Vagina (tissue), 2 donors: ENCODE measurements around the gene GFI1. TPM values are rescaled to one million over a fixed set of nuclear protein-coding genes. Genes with fewer than 3 reads are reported as not detected.
"Not testable (repeated sequence)": the region's sequence is repeated elsewhere in the genome, so short reads cannot be mapped to it uniquely, and the experiment has no call there.

Experiments used
- DNase-seq, 2 donors: peaks; one replicate each; pipeline ENCODE4 v3.0.0-alpha.2; 2017; ENCODE audit errors: extremely low spot score in 2 of 2
- H3K27ac ChIP-seq: fragments of 200-600 bp; sonication (generic); one replicate; pipeline ENCODE4 v1.5.1; 2019
- H3K27me3 ChIP-seq: fragments of 200-600 bp; sonication (generic); one replicate; pipeline ENCODE4 v1.5.1; 2019
- H3K36me3 ChIP-seq, 2 donors: fragments of 200-600 bp; sonication (generic); one replicate each; pipeline ENCODE4 v1.5.1; 2017 to 2019
- H3K4me1 ChIP-seq: fragments of 200-600 bp; sonication (generic); one replicate; pipeline ENCODE4 v1.5.1; 2019
- H3K4me3 ChIP-seq, 2 donors: fragments of 200-600 bp; sonication (generic); 1 replicate in 1 of 2; 2 replicates in 1 of 2; pipeline ENCODE4 v1.5.1; 2016 to 2019
- H3K9me3 ChIP-seq: fragments of 200-600 bp; sonication (generic); one replicate; pipeline ENCODE4 v1.5.1; 2019
- CTCF ChIP-seq, 3 experiments: fragments of 450-650 bp in 2 of 3; fragments of 200-600 bp in 1 of 3; sonication (generic) in 1 of 3; IDR thresholded peaks; one replicate each; pipeline ENCODE4 v1.5.1; 2017 to 2019; ENCODE audit warnings: antibody characterized with exemption in 3 of 3, mild to moderate bottlenecking in 2 of 3, moderate library complexity in 2 of 3
- POLR2A ChIP-seq, 2 donors: fragments of 450-650 bp; IDR thresholded peaks; one replicate each; pipeline ENCODE4 v1.6.1; 2017; ENCODE audit warnings: antibody characterized with exemption in 2 of 2, mild to moderate bottlenecking in 2 of 2, moderate library complexity in 2 of 2
- POLR2AphosphoS5 ChIP-seq, 2 donors: sonication (generic); formaldehyde crosslinking; IDR thresholded peaks; one replicate each; pipeline ENCODE4 v1.9.0; 2017; ENCODE audit warnings: antibody characterized with exemption in 2 of 2, mild to moderate bottlenecking in 2 of 2, low read depth in 1 of 2; ENCODE audit not compliant: insufficient read depth in 1 of 2
- intact Hi-C: fragments of 100-400 bp; cut with DNase I; formaldehyde crosslinking; loops from one replicate; pipeline ENCODE4 v1.15.1; 2023
- total RNA-seq: library from RNA; depleted of rRNA; stranded (reverse); fragments of >200 nt; gene quantifications from one replicate; pipeline ENCODE4 v1.2.3, GENCODE V29; 2016

The GFI1 gene
- total RNA-seq, 1 donor from 2014 or later: 3.9 TPM

GRCh38 chr1:92441316-92441696 is 45.4 kb downstream of the GFI1 start:
- Histone ChIP-seq H3K4me1 (no peaks in the 10 kb centered on the region), H3K4me3 (no peak overlapping the region), H3K27ac (no peak overlapping the region), H3K9me3 (no peaks in the 10 kb centered on the region), H3K36me3 (no peaks in the 10 kb centered on the region), H3K27me3 (no peaks in the 10 kb centered on the region)
- intact Hi-C loops: no loop called here
- DNase-seq: no peak
- TF ChIP-seq POLR2AphosphoS5 (IDR thresholded peaks at IDR 0.05; ENCODE audit: insufficient read depth in 1 of 2, low read depth in 1 of 2) (no peak), POLR2A (IDR thresholded peaks at IDR 0.05) (no peak), CTCF (IDR thresholded peaks at IDR 0.05) (no peak)

DNA sequence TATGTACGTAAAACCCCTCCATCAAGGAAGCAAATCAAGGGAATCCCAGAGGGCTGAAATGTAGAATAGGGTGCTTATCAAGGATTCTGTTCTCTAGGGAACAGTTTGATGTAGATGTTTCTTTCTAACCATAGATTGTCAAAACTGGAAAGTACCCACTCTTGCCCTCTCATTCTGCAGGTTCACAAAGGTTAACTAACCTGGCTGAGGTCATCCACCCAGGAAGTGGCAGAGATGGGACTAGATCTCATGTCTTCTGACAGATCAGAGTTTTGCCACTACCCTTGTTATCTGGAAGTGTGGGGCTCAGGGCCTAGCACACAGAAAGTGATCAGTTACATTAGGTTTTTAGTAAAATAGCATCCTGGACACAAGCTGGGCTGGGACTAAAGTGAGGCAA is 47.4 kb downstream of the GFI1 start:
- no peaks in the 10 kb centered on the region for H3K4me1 ChIP-seq
- no peaks in the 10 kb centered on the region for H3K36me3 ChIP-seq
- no peaks in the 10 kb centered on the region for H3K27me3 ChIP-seq
- no peak for DNase-seq
- intact Hi-C loops: no loop called here
- no peaks in the 10 kb centered on the region for H3K9me3 ChIP-seq
- no peak overlapping the region for H3K27ac ChIP-seq
- TF ChIP-seq CTCF (IDR thresholded peaks at IDR 0.05) (no peak), POLR2A (IDR thresholded peaks at IDR 0.05) (no peak), POLR2AphosphoS5 (IDR thresholded peaks at IDR 0.05; ENCODE audit: insufficient read depth in 1 of 2, low read depth in 1 of 2) (no peak)
- H3K4me3 ChIP-seq: no peak overlapping the region

- H3K27me3 ChIP-seq, H3K4me3 ChIP-seq, H3K9me3 ChIP-seq, H3K4me1 ChIP-seq, H3K27ac ChIP-seq, H3K36me3 ChIP-seq, DNase-seq, intact Hi-C loops: not testable (repeated sequence)
Measured at GRCh38 chr1:92434572-92434971, 52.2 kb downstream of the GFI1 start.

DNA sequence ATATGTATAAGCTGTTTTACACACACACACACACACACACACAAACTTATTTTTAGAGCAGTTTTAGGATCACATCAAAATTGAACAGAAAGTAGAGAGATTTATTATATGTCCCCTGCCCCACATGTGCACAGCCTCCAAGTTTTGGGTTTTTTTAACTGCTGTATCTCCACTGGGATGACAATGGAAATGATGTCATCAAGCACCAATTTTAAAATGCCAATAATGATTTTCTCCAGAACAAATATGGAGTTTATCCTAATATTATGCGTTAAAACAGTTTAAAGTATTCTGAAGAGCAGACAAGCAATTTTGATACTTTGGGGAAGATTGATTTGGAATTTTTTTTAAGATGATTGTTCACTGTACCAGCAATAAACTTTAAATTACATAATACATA is 56.7 kb downstream of the GFI1 start:
- no peaks in the 10 kb centered on the region for H3K9me3 ChIP-seq
- H3K4me1 ChIP-seq: no peaks in the 10 kb centered on the region
- no peak for DNase-seq
- H3K36me3 ChIP-seq: no peaks in the 10 kb centered on the region
- H3K27ac ChIP-seq: no peak overlapping the region
- H3K4me3 ChIP-seq: no peak overlapping the region
- H3K27me3 ChIP-seq: no peaks in the 10 kb centered on the region
- intact Hi-C loops: no loop called here
- TF ChIP-seq POLR2A (IDR thresholded peaks at IDR 0.05) (no peak), CTCF (IDR thresholded peaks at IDR 0.05) (no peak), POLR2AphosphoS5 (IDR thresholded peaks at IDR 0.05; ENCODE audit: insufficient read depth in 1 of 2, low read depth in 1 of 2) (no peak)

DNA sequence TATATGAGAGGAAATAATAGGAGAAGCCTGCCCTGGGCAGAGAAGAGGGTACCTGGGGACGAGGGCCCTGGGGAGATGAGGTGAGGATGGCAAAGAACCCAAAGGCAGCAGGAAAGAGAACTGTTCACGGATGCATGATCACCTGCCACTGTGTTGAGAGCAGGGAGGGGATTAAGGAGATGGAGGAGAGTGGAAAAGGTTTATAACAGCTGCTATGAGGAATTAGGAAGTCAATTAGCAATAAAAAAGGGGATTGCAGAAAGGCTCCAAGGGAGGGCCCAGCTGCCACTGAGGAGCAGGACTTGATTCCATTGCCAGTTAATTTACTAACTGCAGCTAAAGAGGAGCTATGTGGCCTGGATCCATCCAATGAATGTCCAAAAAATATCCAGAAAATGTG is 61.1 kb downstream of the GFI1 start:
- Histone ChIP-seq H3K4me3 (no peak overlapping the region), H3K36me3 (no peaks in the 10 kb centered on the region), H3K4me1 (no peaks in the 10 kb centered on the region), H3K27me3 (no peaks in the 10 kb centered on the region), H3K9me3 (no peaks in the 10 kb centered on the region), H3K27ac (no peak overlapping the region)
- intact Hi-C loops: no loop called here
- DNase-seq: no peak
- TF ChIP-seq POLR2A (IDR thresholded peaks at IDR 0.05) (no peak), CTCF (IDR thresholded peaks at IDR 0.05) (no peak), POLR2AphosphoS5 (IDR thresholded peaks at IDR 0.05; ENCODE audit: insufficient read depth in 1 of 2, low read depth in 1 of 2) (no peak)

Other genes starting within 250 kb of the GFI1 start
- 9.3 TPM for gene GLMN, start 187.9 kb downstream of the GFI1 start, total RNA-seq
- 11.8 TPM for gene RPAP2, start 187.9 kb downstream of the GFI1 start, total RNA-seq